CD4-positive, alpha-beta T cell treated with Interleukin-6 at 100 ng/mL for 8 hours (primary cell): ENCODE data around the gene ACP2.
A peak's percentile ranks its signal among the peaks of the same experiment; 100 is the strongest.

Experiments
- DNase-seq: peaks from one replicate; pipeline ENCODE4 v3.0.0-alpha.2; 2020; ENCODE audit warnings: mixed read lengths, low spot score

ACP2 gene

GRCh38 chr11:47248664-47249377 is at the start of gene ACP2:
TSS of gene ACP2 (minus strand) at chr11:47248814. CDS start at chr11:47248789, 25 bp downstream.
- DNase-seq: peak; percentile 85

- DNase-seq: no peak
Observed at GRCh38 chr11:47296045-47296444, 47.4 kb upstream of the ACP2 start.

DNA sequence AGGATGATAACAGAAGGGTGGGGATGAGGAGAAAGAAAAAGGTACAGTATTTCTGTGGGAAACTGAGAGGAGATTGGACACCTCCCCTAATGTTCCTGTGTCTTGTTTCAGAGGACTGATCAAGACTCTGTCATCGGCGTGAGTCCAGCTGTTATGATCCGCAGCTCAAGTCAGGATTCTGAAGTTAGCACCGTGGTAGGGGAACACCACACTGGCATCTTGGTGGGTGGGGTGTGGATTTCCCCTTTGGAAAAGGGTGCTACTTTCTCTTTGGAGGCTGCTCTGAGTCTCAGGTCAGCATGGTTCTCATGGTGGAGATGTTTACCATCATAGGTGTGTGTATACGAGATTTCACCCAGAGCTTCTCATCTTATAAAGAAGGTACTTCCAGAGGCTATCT is 46.8 kb upstream of the ACP2 start:
- DNase-seq: no peak

DNA sequence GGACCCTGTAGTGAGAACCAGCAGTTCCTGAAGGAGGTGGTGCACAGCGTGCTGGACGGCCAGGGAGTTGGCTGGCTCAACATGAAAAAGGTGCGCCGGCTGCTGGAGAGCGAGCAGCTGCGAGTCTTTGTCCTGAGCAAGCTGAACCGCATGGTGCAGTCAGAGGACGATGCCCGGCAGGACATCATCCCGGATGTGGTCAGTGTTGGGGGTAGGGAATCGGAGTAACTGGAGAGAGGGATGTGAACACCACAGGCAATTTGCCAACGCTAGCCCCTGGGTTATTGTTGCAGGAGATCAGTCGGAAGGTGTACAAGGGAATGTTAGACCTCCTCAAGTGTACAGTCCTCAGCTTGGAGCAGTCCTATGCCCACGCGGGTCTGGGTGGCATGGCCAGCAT is 41.2 kb upstream of the ACP2 start:
- DNase-seq: no peak

GRCh38 chr11:47288066-47288465 is 39.5 kb upstream of the ACP2 start:
- DNase-seq: no peak

DNA sequence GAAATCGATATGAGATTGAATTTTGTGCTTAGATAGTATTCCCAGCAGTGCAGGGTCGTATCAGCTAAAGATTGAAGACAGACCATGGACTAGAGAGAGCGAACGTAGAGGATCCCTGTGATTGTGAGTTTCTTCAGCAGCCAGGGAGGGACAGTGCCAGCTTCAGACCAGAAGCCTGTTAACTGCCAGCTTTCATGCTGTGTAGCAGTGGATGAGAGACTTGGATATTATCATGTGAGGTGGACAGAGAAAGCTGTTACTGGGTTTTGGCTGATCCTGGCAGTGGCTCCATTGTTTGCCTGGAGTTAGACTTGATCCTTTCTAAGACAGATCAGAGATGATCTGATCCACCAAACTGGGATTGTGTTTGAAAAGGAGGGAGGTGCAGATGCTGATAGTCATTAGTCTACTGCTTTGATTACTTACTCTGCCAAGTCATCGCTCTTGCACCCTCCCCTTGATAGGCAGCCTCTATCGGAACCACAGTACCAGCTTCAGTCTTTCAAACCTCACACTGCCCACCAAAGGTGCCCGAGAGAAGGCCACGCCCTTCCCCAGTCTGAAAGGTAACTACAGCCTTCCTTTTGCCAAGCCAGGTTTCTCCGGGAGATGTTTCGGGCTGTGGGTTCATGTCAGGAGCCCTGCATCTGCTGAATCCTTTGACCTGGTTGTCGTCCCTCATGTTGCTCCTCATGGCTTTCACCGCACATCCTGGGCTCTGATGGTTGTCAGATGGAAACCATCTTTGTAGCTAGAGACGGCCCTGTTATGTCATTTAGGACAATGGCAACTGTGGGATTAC is 37.6 kb upstream of the ACP2 start:
- DNase-seq: no peak

DNA sequence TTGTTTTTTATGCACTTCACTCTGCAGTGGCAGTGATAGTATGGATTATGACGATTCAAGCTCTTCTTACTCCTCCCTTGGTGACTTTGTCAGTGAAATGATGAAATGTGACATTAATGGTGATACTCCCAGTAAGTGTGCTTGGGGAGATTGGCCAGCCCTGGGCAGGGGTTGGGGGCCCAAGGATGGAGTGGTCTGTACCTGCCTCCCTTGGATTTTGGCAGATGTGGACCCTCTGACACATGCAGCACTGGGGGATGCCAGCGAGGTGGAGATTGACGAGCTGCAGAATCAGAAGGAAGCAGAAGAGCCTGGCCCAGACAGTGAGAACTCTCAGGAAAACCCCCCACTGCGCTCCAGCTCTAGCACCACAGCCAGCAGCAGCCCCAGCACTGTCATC is 35.5 kb upstream of the ACP2 start:
- DNase-seq: no peak

DNA sequence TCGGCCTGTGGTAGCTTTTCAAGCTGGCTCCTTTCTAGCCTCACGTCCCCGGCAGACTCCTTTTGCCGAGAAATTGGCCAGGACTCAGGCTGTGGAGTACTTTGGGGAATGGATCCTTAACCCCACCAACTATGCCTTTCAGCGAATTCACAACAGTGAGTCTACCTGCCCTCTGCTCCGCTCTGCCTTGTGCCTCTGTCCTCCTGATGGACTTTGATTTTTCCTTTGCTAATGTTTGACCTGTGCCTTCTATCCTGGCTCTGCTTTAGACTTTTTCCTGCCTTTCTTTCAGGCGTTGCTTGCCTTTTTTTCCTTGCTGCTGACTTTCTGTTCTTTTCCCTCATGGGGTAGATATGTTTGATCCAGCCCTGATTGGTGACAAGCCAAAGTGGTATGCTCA is 33.8 kb upstream of the ACP2 start:
- DNase-seq: no peak

DNA sequence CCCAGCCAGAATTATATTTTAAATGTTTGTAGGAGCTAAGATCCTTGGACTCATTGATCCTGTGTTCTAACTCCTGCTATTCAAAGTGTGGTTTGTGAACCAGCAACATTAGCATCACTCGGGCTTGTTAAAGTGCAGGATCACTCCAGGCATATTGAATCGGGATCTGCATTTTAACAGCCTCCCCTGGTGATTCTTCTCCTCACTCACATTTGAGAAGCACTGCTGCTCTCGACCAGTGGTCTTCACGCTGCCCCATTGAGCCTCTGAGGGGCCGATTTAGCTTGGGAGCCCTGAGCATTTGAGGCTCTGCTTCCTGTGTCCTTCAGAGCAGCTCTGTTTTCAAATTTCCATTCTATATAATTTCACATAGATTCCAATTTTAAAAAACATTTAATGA is 32.2 kb upstream of the ACP2 start:
- DNase-seq: no peak

DNA sequence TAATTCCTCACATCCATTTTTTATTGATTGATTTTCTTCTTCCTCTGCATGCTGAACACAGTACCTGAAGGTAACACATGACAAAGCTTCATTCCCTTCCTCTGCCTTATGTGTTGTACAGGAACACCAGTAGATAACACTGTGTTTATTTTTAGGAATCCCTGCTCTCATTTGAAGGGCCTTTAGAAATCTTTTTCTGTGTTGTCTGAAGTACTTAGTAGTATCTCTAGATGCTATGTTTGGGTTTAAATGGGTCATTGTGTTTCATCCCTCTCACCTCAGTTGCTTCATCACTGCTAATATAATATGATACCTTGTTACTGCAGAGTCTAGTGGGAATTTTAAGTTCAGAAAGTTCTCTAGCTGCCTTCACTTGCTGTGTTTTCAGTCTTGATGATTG is 31.5 kb upstream of the ACP2 start:
- DNase-seq: no peak

DNA sequence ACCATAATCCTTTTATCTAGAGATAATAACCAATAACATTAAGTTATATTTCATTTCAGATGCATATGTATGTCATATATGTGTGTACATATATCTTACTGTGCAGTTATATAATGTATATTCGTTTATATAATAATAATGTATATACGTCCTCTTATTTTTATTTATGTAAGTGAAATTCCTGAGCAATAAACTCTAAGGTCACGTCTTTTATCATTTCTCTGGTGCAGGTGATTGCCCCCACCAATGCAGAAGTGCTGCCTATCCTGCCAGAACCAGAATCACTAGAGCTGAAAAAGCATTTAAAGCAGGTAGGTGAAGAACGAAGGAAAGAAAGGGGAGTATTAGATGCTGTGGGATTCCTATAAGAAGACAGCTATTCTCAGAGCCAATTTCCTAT is 30.2 kb upstream of the ACP2 start:
- no peak for DNase-seq

DNA sequence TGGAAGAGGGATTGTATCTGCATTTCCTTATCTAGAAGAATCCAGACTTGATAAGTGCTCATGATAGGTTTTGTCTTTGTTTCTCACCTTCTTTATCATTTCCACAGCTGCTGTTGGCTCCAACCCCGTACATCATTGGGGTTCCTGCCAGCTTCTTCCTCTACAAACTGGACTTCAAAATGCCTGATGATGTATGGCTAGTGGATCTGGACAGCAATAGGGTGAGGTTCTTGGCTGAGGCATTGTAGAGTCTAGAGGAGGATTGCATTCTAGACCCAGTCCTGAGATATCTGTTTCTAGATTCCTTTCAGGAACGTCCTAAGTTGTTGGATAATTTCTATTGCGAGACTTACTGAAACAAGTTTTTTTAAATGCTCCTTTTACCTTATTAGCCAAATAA is 29.4 kb upstream of the ACP2 start:
- no peak for DNase-seq

DNA sequence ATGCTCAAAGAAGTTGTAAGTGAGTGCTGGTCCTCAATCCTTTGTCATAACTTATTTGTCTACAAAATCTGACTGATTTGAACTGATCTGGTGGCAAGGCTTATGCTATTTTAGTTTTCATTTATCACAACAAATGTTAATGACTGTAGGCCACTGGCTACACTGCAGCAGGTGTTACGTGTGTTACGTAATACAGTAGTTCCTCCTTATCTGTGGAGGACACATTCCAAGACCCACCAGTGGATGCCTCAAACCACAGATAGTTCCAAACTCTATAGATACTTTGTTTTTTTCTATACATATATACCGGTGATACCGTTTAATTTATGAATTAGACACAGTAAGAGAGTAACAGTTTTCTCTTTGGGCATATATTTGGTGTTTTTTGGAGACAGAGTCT is 28.3 kb upstream of the ACP2 start:
- no peak for DNase-seq

GRCh38 chr11:47274495-47275235 is 26.1 kb upstream of the ACP2 start:
- DNase-seq: no peak

- DNase-seq: no peak
Observed at GRCh38 chr11:47272706-47273105, 24.1 kb upstream of the ACP2 start.

GRCh38 chr11:47271961-47272661 is 23.5 kb upstream of the ACP2 start:
- no peak for DNase-seq

DNA sequence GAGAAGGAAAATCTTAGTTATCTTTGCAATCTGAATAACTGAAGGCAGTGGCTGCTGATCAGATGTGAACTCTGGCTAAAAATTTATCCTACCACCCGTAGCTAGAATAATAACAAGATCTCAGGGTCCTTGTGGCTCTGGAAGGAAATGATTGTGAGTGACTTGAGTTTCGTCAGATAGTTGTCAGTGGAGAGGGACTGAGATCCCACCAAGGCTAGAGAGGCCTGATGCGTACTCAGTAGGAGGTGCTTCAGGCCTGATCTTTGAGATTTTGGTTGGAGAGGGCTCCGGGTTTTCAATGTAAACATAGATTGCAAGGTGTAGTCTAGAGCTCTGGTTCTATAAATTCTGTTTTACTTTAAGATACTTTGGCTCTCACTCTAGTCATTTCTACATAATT is 22.7 kb upstream of the ACP2 start:
- DNase-seq: no peak

- DNase-seq: peak; percentile 27
Observed at GRCh38 chr11:47270331-47271271, 22.0 kb upstream of the ACP2 start.

DNA sequence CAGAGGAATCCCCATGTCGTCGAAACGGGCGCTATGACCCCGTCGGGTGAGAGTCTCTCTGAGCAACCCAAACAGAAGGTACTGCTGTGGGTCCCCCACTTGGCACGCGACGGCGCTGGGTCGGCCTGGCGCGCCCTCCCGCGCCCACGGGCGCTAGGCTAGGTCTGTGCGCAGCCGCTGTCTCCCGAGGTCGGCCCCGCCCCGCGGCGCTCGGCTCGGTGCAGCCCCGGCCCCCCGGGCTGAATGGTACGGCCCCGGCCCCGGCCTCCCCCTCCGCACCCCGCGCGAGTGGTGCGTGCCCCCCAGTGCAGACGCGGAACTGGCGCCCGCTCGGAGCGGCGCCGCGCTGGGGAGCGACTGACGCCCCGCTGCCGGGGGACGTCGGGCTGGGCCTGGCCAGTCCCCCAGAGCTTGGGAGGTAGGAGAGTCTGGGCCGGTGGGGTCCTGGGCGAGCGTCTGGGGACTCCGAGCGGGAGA is 21.3 kb upstream of the ACP2 start, which contains the start of gene MADD:
Gene MADD (plus strand): TSS at position 305 of the 477 bp plus-strand sequence.
- peak; percentile 90 for DNase-seq

DNA sequence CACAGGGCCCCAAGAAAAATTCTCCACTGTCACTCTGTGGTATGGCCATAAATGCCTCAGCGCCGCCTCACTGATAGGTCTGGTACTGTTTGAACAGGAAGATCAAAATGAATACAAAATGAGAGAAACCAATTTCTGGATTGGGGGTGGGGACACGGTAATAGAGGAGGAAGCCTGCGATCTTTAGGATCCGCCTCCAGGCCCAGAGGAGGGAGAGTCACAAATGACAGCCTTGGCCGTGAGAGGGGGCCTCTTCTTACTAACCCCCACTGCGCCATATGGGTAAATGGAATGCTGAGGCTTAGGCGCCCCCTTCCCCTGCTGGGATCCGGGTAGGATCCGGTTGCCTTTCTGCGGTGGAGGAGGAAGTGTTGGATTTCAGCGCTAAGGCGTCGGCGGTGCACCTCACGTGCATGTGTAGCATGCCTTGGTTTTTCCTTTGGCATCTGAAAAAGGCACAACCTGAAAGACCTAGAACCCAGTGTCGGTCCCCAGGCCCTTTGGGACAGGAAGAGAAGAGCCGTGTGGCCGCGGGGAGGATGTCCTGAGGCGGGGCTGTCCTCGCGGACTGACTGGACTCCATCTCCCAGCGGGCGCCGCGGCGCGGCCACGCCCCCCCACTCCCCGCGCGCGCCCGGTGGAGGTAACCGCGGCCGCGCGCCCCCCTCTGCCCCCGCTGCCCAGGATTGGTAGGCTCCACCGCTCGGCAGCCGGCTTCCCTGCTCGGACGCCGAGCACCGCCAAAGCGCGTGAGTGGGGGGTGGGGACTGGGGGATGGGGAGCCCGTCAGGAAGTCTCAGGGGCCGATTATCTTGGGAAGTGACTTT is 20.6 kb upstream of the ACP2 start:
- DNase-seq: peak; percentile 86
